RWPE1 (cell line): ENCODE results near the gene OSBPL6.

Experiments
- CTCF ChIA-PET: fragments of 350-600 bp; sonication (Branson Sonifier 250); formaldehyde crosslinking; extraction: SDS; loops from one replicate; lab custom pipeline; 2021; lab: Yijun Ruan, JAX
- POLR2A ChIA-PET: fragments of 400-600 bp; formaldehyde crosslinking; extraction: SDS; loops from one replicate; lab custom pipeline; 2020; ENCODE audit warnings: antibody characterized with exemption; ENCODE audit not compliant: low non-redundant PET; lab: Yijun Ruan, JAX
- DNase-seq: peaks from one replicate; pipeline ENCODE4 v3.0.0; 2012; ENCODE audit warnings: low spot score
- H3K27ac ChIP-seq: fragments of 450-650 bp; 2 replicates; pipeline ENCODE4 v1.5.1; 2017
- CTCF ChIP-seq: fragments of 450-650 bp; conservative IDR thresholded peaks from 2 replicates; pipeline ENCODE4 v1.5.1; 2017; ENCODE audit warnings: low read depth, mild to moderate bottlenecking

The OSBPL6 gene

DNA sequence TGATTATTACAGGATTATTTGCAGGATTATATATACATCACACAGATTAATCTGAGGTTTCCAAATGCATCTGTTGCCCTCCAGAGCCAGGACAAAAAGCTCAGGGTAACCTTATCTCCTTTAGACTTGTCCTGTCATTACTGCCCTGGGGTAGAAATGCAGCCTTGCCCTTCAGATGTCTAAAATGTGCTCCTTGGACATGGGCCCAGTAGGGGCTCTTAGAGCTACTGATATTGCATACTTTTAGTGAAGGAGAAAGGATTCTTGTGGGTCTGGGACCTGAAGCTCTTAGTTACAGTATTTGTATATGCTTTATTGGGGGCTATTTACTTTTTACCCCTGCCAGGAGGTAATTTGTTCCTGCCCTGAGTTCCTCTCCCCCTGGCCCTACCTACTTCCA is 200.5 kb downstream of the OSBPL6 start:
- no peak for TF ChIP-seq CTCF
- DNase-seq, result no peak
- POLR2A ChIA-PET, result no interaction called here
- CTCF ChIA-PET, result interaction anchor here (0.9 to 2.3 kb wide), 3 partner anchors 20 to 263 kb away, joined by 3 to 8 read pairs (median 3); no protein-coding TSS in a partner anchor
- no peak overlapping the region for H3K27ac ChIP-seq

DNA sequence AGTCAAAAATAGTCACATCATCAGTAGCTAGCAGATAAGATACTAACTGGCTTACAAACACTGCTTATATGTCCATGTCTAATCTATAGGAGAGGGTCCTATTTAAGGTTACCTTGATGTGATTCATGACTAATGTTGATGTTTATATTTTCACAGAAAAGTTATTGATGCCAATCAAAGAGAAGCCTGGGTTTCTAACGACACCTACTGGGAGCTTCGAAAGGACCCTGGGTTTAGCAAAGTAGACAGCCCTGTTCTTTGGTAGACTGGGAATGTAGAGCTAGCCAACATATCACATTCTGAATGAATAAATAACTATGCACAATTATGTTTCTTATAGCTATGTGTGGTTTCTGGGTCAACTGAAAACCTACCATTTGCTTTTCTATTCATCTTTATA is 201.0 kb downstream of the OSBPL6 start:
- no peak for DNase-seq
- CTCF ChIA-PET, result interaction anchor here (0.7 to 2.3 kb wide), 4 partner anchors 20 to 263 kb away, joined by 3 to 8 read pairs (median 3); no protein-coding TSS in a partner anchor
- POLR2A ChIA-PET, result interaction anchor here (0.7 kb wide), 1 partner anchor 23 kb away, joined by 10 read pairs; no protein-coding TSS in a partner anchor
- no peak for TF ChIP-seq CTCF
- H3K27ac ChIP-seq, result no peak overlapping the region

DNA sequence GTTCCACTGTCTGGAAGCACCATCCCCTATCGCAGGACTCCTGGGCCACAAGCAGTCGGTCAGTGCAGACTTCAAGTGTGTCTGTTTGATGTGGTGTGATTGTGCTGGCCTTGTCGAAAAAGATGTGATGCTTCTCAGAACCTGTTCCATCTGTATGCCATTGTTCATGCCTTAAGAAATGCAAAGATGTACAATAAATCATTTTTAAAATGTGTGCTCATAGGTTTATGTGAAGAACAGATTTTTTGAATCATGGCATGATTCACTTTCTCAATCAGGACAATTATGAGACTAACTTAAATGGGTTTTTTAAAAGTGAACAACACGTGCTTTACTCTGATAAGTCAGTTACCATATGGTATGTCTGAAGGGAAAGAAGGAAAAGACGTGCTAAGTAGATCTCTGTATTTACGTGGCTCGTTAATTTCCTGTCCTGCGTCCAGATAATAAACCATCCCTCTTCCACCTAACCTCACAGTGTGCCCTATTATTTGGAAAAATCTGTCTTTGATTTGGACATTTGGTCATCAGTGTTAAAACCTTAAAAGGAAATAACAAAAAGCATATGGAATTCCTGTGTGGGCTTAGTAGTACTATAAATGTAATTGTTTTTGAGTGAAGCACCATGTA is 201.7 kb downstream of the OSBPL6 start:
- TF ChIP-seq CTCF, result no peak

GRCh38 chr2:178397002-178397605 is 202.8 kb downstream of the OSBPL6 start:
- ChIA-PET POLR2A (no interaction called here), CTCF (interaction anchor here (0.9 to 1.1 kb wide), 4 partner anchors 18 to 477 kb away, joined by 3 to 4 read pairs (median 4); no protein-coding TSS in a partner anchor)
- peak; percentile 79 for TF ChIP-seq CTCF
- peak; percentile 33 for DNase-seq
- no peak overlapping the region for H3K27ac ChIP-seq

More for the DNA sequence above, 201.7 kb downstream of the OSBPL6 start:
- CTCF ChIA-PET, result interaction anchor here (0.6 to 1.0 kb wide), 3 partner anchors 91 to 279 kb away, joined by 3 to 4 read pairs (median 3); no protein-coding TSS in a partner anchor
- no peak overlapping the region for H3K27ac ChIP-seq
- DNase-seq, result no peak
- POLR2A ChIA-PET, result interaction anchor here (0.7 kb wide), 1 partner anchor 23 kb away, joined by 10 read pairs; no protein-coding TSS in a partner anchor

DNA sequence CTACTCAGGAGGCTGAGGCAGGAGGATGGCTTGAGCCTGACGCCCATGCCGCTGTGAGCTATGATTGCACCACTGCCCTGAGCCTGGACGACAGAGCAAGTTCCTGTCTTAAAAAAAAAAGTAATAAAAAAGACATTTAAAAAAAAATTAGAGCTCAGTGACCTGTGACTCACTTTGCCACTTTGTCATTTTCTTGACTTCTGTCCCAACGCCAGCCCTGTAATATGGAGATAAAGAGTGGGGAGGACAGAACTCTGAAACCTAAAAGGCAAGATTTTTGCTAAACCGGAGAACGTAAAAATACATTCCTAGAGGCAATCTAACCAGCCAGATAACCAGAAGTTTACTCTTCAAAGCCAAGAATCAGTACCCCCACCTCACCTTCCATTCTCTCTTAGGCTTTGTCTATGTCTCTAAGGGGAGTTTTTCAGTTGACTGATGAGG is 207.7 kb downstream of the OSBPL6 start:
- TF ChIP-seq CTCF, result no peak
- H3K27ac ChIP-seq, result no peak overlapping the region
- POLR2A ChIA-PET, result no interaction called here
- CTCF ChIA-PET, result no interaction called here
- no peak for DNase-seq

- no peak for TF ChIP-seq CTCF
- ChIA-PET CTCF (interaction anchor here (1.0 to 3.1 kb wide), 2 partner anchors 10 to 24 kb away, joined by 4 to 14 read pairs; no protein-coding TSS in a partner anchor), POLR2A (no interaction called here)
- DNase-seq, result no peak
- H3K27ac ChIP-seq, result no peak overlapping the region
These were observed 209.5 kb downstream of the OSBPL6 start for GRCh38 chr2:178403671-178404306.
